Right renal cortex interstitium (tissue), 3 donors: Measurements from ENCODE around the gene CLCF1. TPM values are rescaled to one million over a fixed set of nuclear protein-coding genes. Genes with fewer than 3 reads are reported as not detected.

Source experiments
- DNase-seq, 3 donors: peaks; one replicate each; pipeline ENCODE4 v3.0.0-alpha.2; 2013; ENCODE audit warnings: low read depth in 3 of 3, low spot score in 2 of 3
- polyA plus RNA-seq, 3 donors: library from polyadenylated mRNA; unstranded; fragments of 120-200 nt; gene quantifications; one replicate each; pipeline ENCODE4 v1.2.1, GENCODE V29; 2013; ENCODE audit not compliant: insufficient read length in 3 of 3

The CLCF1 gene
- polyA plus RNA-seq, 3 donors: 4.2 to 4.8 (median 4.5) TPM

GRCh38 chr11:67376063-67376820 lies 2.8 kb upstream of the CLCF1 start:
- no peak for DNase-seq

GRCh38 chr11:67375320-67376055 lies 2.1 kb upstream of the CLCF1 start:
- DNase-seq: no peak

DNA sequence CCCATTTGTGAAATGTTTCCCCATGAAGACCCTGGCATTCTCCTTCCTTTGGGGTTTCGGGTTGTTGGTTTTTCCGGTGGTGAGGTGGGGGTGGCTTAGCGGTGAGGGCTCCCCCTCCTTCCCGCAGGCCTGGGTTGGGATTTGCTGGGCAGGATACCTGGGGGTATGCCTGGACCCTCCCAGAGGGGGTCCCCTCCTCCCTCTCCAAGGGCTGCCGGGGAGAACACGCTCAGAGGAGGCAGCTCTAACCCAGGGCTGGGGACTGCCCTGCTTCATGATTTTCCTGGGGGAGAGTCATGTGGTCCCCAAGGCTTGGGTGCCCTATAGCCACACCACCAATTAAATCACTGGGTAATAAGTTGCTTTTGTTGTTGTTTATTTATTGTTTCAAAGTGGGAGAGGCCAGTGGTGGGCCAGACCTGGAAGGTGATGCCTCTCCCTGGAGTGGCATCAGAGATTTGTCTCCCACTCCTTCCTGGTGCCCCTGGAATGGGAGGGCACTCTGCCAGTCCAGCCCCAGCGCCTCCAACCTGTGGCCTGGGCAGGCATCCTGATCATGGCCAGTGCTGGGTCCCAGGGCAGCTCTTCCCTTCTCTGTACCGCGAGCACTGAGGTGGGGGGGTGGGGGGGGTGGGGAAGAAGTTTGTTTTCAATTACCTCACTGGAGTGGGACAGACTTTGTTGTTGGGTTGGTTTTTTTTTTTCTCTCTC lies 1.3 kb upstream of the CLCF1 start:
- no peak for DNase-seq

DNA sequence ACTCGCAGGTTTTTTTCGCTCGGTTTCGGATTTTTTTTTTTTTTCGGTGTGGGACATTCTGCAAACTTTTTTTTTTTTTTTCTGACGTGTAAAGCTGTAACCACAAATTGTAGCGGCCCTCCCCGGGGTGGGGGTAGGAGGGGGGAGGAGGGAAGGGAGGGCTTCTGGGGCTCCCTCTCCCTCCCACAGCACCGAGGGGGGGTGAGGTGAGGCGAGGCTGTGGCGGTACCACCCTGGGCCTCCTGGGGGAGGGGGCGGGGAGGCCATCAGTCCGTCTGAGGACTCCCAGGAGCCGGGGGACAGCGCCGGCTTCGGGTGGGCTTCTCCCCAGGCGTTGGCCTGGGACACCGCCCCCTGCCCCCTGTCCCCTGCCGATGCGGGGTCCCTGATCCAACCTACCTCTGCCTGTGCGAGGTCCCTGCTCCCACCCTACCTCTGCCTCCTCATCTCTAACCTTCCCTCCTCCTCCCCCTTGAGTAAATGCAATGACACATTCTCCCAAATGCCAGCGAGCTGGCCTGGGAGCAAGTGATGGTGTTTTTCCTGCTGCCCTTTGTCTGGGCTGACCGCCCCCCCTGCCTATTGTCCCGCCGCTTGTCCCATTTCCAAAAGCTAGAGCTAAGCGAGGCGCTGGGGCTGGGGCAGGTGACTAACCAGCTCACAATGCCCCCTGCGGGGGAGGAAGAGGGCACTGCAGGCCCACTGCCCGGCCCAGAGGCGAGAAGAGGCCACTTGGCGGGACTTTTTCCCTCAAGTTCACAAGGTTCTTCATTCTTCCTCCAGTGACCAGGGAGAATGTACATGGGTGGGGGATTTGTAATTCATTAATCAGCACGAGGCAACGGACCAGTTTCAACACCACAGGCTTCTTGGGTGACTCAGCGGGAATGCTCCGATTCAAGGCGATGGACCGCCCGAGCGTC lies 511 bp upstream of the CLCF1 start:
- no peak for DNase-seq

DNA sequence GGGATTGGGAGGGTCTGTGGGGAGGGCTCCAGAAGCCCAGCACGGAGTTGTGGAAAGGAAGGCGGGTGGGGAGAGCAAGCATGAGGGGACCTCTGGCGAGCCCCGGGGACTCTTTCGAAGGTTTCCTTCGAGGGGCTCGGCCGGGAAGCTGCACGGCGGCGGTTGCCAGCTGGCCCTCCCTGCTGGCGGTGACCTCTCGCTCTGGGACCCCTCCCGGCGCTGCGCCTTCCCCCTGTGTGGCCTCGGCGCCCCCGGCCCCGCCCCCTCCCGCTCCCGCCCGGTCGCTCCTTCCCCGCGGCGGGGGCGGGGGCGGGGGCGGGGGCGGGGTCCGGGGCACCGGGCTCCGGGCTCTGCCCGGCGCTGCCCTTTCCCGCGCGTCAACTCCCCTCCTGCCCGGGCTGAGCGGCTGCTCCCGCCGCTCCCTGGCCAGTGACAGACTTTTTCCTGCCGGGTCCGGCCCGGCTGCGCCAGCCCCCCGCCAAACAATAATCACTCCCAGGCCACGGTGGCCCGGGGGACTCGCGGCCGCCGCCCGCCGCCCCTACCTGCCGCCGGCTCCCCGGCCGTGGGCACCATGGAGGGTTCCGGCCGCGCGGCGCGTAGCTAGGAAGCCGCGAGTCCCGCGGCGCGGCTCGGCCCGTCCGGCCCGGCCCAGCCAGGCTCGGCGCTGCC lies 941 bp downstream of the CLCF1 start:
- DNase-seq: no peak

DNA sequence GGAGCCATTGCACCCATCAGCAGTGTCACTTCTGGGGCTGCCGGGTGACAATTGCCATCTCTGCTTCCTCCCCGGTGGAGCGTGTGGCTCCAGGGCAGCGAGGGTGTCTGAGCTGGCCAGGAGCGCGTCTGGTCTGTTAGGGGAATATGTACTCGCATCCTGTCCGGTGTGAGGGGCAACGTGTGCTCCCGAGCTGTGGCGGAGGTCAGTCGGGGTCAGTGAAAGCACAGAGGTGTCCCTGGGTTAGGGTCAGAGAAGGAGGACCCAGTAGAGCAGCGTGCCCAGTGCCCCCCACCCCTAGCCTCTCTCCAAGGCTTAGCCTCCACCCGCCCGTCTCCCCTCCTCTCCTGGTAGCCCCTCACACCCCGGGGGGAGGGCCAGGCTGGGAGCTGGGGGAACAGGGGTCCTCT lies 1.5 kb downstream of the CLCF1 start:
- DNase-seq: no peak

GRCh38 chr11:67371189-67371910 lies 2.0 kb downstream of the CLCF1 start:
- no peak for DNase-seq

- no peak for DNase-seq
Observed at GRCh38 chr11:67370351-67371076, 2.9 kb downstream of the CLCF1 start.

- no peak for DNase-seq
Observed at GRCh38 chr11:67369801-67370284, 3.6 kb downstream of the CLCF1 start.

- no peak for DNase-seq
Observed at GRCh38 chr11:67369275-67369674, 4.1 kb downstream of the CLCF1 start.

- no peak for DNase-seq
Observed at GRCh38 chr11:67368621-67369020, 4.8 kb downstream of the CLCF1 start.

DNA sequence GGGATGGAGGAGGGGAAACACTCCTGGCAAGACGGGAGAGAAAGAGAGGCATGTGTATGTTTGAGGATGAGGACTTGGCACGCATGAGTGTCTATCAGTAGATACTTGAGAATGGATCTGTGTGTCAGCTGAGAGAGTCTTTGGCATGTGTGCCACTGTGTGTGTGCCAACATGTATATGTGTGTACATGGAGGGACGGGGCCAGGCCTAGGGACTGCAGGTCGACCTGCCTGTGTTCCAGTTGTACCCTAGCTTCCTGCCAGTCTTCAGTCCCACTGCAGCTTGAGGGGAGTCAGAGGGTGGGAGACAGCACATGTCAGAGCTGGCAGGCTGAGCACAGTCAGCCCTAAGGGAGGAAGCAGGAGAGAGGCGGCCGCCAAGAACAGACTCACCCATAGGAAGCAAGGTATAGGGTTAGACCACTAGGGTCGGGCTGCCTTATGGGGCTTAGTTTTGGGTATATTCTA lies 5.6 kb downstream of the CLCF1 start:
- no peak for DNase-seq

- no peak for DNase-seq
Observed at GRCh38 chr11:67366961-67367760, 6.2 kb downstream of the CLCF1 start.

DNA sequence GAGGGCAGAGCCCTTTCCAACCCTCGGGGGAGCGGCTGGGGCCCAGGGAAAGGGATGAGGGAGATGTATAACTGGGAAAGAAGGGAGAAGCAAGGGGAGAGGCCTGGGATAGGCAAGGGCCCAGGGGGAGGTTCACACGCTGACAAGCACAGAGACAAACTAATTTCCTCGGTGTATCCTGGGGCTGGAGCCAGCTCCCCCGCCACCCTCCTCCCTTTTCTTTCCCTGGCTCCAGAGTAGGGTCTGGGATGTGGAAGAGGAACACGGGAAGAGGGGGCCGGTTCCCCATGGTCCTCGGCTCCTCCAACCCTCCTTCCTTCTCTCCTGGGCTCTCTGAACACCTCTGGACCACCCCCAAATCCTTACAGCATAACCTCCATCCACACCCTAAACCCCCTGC lies 6.9 kb downstream of the CLCF1 start:
- no peak for DNase-seq

- DNase-seq: no peak
Observed at GRCh38 chr11:67365736-67366444, 7.5 kb downstream of the CLCF1 start.

GRCh38 chr11:67364783-67365722 lies 8.3 kb downstream of the CLCF1 start:
- DNase-seq: no peak
